DOHH2 (cell line): Measurements from ENCODE around the gene PELI2.

Source experiments
- H3F3A ChIP-seq: fragments of 200-600 bp; sonication (generic), shearing (Covaris generic); 2 replicates; pipeline ENCODE4 v1.6.0; 2016; ENCODE audit warnings: antibody characterized with exemption, mild to moderate bottlenecking; ENCODE audit not compliant: control insufficient read depth, insufficient read depth
- H3K27ac ChIP-seq: fragments of 200-600 bp; sonication (generic); 2 replicates; pipeline ENCODE4 v1.5.1; 2014; ENCODE audit warnings: low read depth, mild to moderate bottlenecking, low read length, moderate library complexity
- H3K27me3 ChIP-seq: fragments of 200-600 bp; sonication (generic); 2 replicates; pipeline ENCODE4 v1.6.1; 2014; ENCODE audit warnings: mild to moderate bottlenecking, low read length, mixed read lengths; ENCODE audit not compliant: control insufficient read depth
- H3K36me3 ChIP-seq: fragments of 200-600 bp; sonication (generic); 2 replicates; pipeline ENCODE4 v1.6.1; 2014; ENCODE audit warnings: mild to moderate bottlenecking, low read length, moderate library complexity, mixed read lengths; ENCODE audit not compliant: control insufficient read depth
- H3K4me1 ChIP-seq: fragments of 200-600 bp; sonication (generic); 2 replicates; pipeline ENCODE4 v1.6.1; 2014; ENCODE audit warnings: mild to moderate bottlenecking, low read length, mixed read lengths; ENCODE audit not compliant: control insufficient read depth
- H3K4me2 ChIP-seq: fragments of 200-600 bp; sonication (generic); 2 replicates; pipeline ENCODE4 v1.6.0; 2014; ENCODE audit warnings: mild to moderate bottlenecking, low read length, moderate library complexity
- H3K4me3 ChIP-seq: fragments of 200-600 bp; sonication (generic); 2 replicates; pipeline ENCODE4 v1.5.1; 2014; ENCODE audit warnings: mild to moderate bottlenecking, low read length, mixed read lengths
- H3K79me2 ChIP-seq: fragments of 200-600 bp; sonication (generic); 2 replicates; pipeline ENCODE4 v1.6.1; 2014; ENCODE audit warnings: mild to moderate bottlenecking, low read length, mixed read lengths; ENCODE audit not compliant: control insufficient read depth
- H3K9me2 ChIP-seq: fragments of 200-600 bp; sonication (generic); replicated peaks from 2 replicates; pipeline ENCODE4 v1.6.1; 2014; ENCODE audit warnings: mild to moderate bottlenecking, low read length, mixed read lengths; ENCODE audit not compliant: control insufficient read depth
- H3K9me3 ChIP-seq: fragments of 200-600 bp; sonication (generic); 2 replicates; pipeline ENCODE4 v1.6.1; 2014; ENCODE audit warnings: antibody characterized with exemption, low read length, mixed read lengths; ENCODE audit not compliant: control insufficient read depth, insufficient read depth
- H4K20me1 ChIP-seq: fragments of 200-600 bp; sonication (generic); 2 replicates; pipeline ENCODE4 v1.6.0; 2014; ENCODE audit warnings: low read depth, mild to moderate bottlenecking, antibody characterized with exemption, low read length, moderate library complexity; ENCODE audit not compliant: control insufficient read depth, insufficient read depth
- CTCF ChIP-seq: fragments of 200-600 bp; sonication (generic); IDR thresholded peaks from one replicate; pipeline ENCODE4 v1.5.1; 2014; ENCODE audit warnings: antibody characterized with exemption, mild to moderate bottlenecking, low read depth, low read length; ENCODE audit not compliant: poor library complexity, severe bottlenecking
- EZH2phosphoT487 ChIP-seq: fragments of 200-600 bp; sonication (generic); IDR thresholded peaks from 2 replicates; pipeline ENCODE4 v1.6.1; 2017; ENCODE audit warnings: borderline replicate concordance, mild to moderate bottlenecking, antibody characterized with exemption, low read length, moderate library complexity, mixed read lengths

PELI2 gene

GRCh38 chr14:56137849-56138248 lies 19.6 kb downstream of the PELI2 start:
- Histone ChIP-seq H3K4me2 (no peak overlapping the region), H3F3A (no peaks in the 10 kb centered on the region), H3K4me3 (no peak overlapping the region), H3K9me2 (no peaks in the 10 kb centered on the region), H4K20me1 (no peaks in the 10 kb centered on the region), H3K27me3 (peaks cover 4% of the 10 kb centered on the region), H3K27ac (no peak overlapping the region), H3K36me3 (no peaks in the 10 kb centered on the region), H3K9me3 (no peaks in the 10 kb centered on the region), H3K79me2 (no peaks in the 10 kb centered on the region), H3K4me1 (no peaks in the 10 kb centered on the region)
- TF ChIP-seq EZH2phosphoT487 (no peak), CTCF (no peak)

GRCh38 chr14:56138928-56139327 lies 20.7 kb downstream of the PELI2 start:
- H3K36me3 ChIP-seq: no peaks in the 10 kb centered on the region
- no peaks in the 10 kb centered on the region for H3K4me1 ChIP-seq
- H3K27me3 ChIP-seq: no peaks in the 10 kb centered on the region
- no peaks in the 10 kb centered on the region for H3F3A ChIP-seq
- no peak overlapping the region for H3K27ac ChIP-seq
- no peaks in the 10 kb centered on the region for H3K9me2 ChIP-seq
- H3K9me3 ChIP-seq: no peaks in the 10 kb centered on the region
- H4K20me1 ChIP-seq: no peaks in the 10 kb centered on the region
- H3K4me3 ChIP-seq: no peak overlapping the region
- no peak for TF ChIP-seq EZH2phosphoT487
- no peak for TF ChIP-seq CTCF
- no peak overlapping the region for H3K4me2 ChIP-seq
- H3K79me2 ChIP-seq: no peaks in the 10 kb centered on the region

GRCh38 chr14:56142314-56142713 lies 24.1 kb downstream of the PELI2 start:
- H3K79me2 ChIP-seq: no peaks in the 10 kb centered on the region
- no peaks in the 10 kb centered on the region for H3K4me1 ChIP-seq
- no peak overlapping the region for H3K27ac ChIP-seq
- H3K9me3 ChIP-seq: no peaks in the 10 kb centered on the region
- no peaks in the 10 kb centered on the region for H3K9me2 ChIP-seq
- no peaks in the 10 kb centered on the region for H3F3A ChIP-seq
- H3K36me3 ChIP-seq: no peaks in the 10 kb centered on the region
- H3K27me3 ChIP-seq: no peaks in the 10 kb centered on the region
- TF ChIP-seq CTCF (no peak), EZH2phosphoT487 (no peak)
- H4K20me1 ChIP-seq: no peaks in the 10 kb centered on the region
- H3K4me3 ChIP-seq: no peak overlapping the region
- H3K4me2 ChIP-seq: no peak overlapping the region

GRCh38 chr14:56143025-56143424 lies 24.8 kb downstream of the PELI2 start:
- TF ChIP-seq EZH2phosphoT487 (no peak), CTCF (no peak)
- Histone ChIP-seq H3K27ac (no peak overlapping the region), H3K9me2 (no peaks in the 10 kb centered on the region), H3F3A (no peaks in the 10 kb centered on the region), H3K36me3 (no peaks in the 10 kb centered on the region), H3K4me2 (no peak overlapping the region), H3K27me3 (no peaks in the 10 kb centered on the region), H3K4me1 (no peaks in the 10 kb centered on the region), H3K79me2 (no peaks in the 10 kb centered on the region), H3K9me3 (no peaks in the 10 kb centered on the region), H3K4me3 (no peak overlapping the region), H4K20me1 (no peaks in the 10 kb centered on the region)
